Kidney epithelial cell (primary cell): ENCODE measurements around the gene CRISPLD2. TPM values are rescaled to one million over a fixed set of nuclear protein-coding genes. Genes with fewer than 3 reads are reported as not detected.

Source experiments
- DNase-seq: peaks from one replicate; pipeline ENCODE4 v3.0.0-alpha.2; 2010; ENCODE audit warnings: low read depth
- H3K27me3 ChIP-seq: 2 replicates; pipeline ENCODE4 v1.6.0; 2011; ENCODE audit warnings: low read length; ENCODE audit not compliant: control insufficient read depth, insufficient read depth
- H3K36me3 ChIP-seq: 2 replicates; pipeline ENCODE4 v1.5.1; 2011; ENCODE audit warnings: low read length; ENCODE audit not compliant: control insufficient read depth, insufficient read depth
- H3K4me3 ChIP-seq: 2 replicates; pipeline ENCODE4 v1.5.1; 2011; ENCODE audit warnings: low read depth, mild to moderate bottlenecking, control low read depth, low read length
- total RNA-seq: library from RNA; depleted of rRNA; stranded (reverse); fragments of >200 nt; gene quantifications from 2 replicates; pipeline ENCODE4 v1.2.3, GENCODE V29; 2015
- TF ChIP-seq, protein P1 (sequence below): IDR thresholded peaks from 2 replicates; pipeline ENCODE4 v1.5.1; 2011; ENCODE audit warnings: mild to moderate bottlenecking, moderate library complexity, low read length, control low read depth, inconsistent platforms; ENCODE audit not compliant: insufficient read depth, poor library complexity, severe bottlenecking

Gene CRISPLD2
- total RNA-seq, 1 donor from 2014 or later: 2.5 TPM

DNA sequence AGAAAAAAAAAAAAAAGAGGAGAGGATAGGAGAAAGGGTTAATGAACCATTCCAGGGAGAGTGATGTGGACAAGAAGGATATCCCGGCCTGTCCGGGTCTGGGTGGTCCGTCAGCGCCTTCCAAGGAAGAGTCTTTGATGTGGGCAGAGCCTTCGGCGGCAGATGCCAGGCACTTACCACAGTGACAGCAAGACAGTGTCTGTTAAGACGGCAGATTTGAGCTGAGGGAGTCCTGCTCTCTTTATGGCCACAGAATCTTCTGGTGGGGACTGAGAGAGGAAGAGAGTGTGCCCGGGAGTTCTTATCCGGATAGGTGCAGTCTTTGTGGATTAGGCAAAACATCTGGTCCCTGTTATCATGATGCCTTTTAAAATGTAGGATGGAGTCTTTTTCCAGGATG is 96.4 kb downstream of the CRISPLD2 start:
- Histone ChIP-seq H3K27me3 (peaks cover 21% of the 10 kb centered on the region), H3K36me3 (no peaks in the 10 kb centered on the region), H3K4me3 (no peak overlapping the region)
- DNase-seq: no peak
- TF ChIP-seq, protein P1, sequence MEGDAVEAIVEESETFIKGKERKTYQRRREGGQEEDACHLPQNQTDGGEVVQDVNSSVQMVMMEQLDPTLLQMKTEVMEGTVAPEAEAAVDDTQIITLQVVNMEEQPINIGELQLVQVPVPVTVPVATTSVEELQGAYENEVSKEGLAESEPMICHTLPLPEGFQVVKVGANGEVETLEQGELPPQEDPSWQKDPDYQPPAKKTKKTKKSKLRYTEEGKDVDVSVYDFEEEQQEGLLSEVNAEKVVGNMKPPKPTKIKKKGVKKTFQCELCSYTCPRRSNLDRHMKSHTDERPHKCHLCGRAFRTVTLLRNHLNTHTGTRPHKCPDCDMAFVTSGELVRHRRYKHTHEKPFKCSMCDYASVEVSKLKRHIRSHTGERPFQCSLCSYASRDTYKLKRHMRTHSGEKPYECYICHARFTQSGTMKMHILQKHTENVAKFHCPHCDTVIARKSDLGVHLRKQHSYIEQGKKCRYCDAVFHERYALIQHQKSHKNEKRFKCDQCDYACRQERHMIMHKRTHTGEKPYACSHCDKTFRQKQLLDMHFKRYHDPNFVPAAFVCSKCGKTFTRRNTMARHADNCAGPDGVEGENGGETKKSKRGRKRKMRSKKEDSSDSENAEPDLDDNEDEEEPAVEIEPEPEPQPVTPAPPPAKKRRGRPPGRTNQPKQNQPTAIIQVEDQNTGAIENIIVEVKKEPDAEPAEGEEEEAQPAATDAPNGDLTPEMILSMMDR: no peak

DNA sequence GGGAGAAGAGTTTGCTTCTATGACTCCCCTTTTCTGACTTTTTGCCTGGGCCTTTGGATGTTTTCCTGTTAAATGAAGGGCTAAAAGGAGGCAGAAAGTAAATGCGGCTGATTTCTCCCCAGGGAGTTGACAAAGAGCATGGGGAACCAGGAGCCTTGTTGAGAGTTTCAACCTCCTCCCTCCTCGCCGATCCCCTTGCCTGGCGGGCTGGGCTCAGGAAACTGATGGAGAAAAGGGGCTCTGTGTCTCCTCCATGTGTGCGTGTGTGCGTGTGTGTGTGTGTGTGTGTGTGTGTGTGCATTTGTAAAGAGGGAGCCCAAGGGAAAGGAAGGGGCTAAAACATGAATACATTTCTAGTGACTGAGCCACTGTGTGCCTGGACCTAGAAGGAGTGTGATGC is 97.1 kb downstream of the CRISPLD2 start:
- TF ChIP-seq, protein P1: no peak
- no peak for DNase-seq
- peaks cover 21% of the 10 kb centered on the region for H3K27me3 ChIP-seq
- H3K4me3 ChIP-seq: no peak overlapping the region
- no peaks in the 10 kb centered on the region for H3K36me3 ChIP-seq

DNA sequence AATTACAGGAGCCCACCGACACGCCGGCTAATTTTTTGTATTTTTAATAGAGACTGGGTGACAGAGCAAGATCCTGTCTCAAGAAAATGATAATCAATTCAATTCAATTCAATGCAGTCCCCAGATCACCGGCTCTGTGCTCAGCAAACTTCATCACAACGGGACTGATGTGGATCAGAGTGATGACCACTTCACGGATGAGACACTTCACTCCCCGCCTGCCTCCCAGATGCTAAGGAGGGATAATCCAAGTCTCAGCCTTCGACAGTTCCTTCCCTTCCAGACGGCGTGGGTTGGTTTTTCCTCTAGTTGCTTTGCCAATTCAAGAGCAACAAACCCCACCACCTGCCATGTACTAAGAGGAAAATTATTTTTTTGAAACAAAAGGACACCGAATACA is 97.7 kb downstream of the CRISPLD2 start:
- peaks cover 21% of the 10 kb centered on the region for H3K27me3 ChIP-seq
- TF ChIP-seq, protein P1: no peak
- H3K4me3 ChIP-seq: no peak overlapping the region
- H3K36me3 ChIP-seq: no peaks in the 10 kb centered on the region
- DNase-seq: no peak

DNA sequence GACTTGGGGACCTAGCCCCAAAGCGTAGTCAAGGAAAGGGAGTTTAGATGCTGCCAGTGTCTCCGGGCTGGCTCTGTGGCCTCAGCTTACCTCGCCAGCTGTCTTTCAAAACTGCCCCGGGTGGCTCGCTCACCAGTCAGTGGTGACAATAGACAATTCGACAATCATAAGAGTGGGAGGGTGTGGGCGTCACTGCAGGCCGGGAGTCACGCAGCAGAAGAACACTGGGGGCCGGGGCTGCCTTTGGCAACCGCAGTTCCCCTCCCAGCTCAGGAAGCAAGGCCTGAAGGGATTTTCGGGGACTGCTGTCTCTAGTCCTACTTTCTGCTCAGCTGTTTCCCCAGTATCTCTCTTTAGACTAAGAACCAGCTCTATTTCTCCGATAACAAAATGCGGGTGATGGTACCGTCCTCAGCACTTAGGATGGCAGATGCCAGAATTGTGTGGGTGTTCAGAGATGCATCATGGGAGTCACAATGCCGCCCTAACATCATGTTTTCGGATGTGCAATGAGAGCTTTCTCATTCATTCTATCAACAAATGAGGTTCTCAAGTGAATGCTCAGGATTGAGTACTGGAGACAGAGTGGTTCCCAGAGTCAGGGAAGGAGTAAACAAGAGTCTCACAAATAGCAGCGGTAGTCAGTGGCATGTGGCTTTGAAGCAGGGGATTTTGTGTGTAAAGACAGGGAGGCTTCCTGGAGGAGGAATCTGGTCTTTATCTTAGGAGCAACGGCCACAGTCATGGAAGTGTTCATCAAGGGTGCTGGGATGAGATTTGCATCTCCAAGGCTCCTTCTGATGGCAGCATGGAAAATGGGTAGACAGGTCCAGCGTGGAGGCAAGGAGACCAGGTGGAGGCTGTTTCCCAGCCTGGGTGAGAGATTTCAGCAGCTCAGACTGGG is 98.5 kb downstream of the CRISPLD2 start:
- no peak for DNase-seq
- TF ChIP-seq, protein P1: no peak
- H3K27me3 ChIP-seq: peaks cover 19% of the 10 kb centered on the region
- H3K4me3 ChIP-seq: no peak overlapping the region
- no peaks in the 10 kb centered on the region for H3K36me3 ChIP-seq

DNA sequence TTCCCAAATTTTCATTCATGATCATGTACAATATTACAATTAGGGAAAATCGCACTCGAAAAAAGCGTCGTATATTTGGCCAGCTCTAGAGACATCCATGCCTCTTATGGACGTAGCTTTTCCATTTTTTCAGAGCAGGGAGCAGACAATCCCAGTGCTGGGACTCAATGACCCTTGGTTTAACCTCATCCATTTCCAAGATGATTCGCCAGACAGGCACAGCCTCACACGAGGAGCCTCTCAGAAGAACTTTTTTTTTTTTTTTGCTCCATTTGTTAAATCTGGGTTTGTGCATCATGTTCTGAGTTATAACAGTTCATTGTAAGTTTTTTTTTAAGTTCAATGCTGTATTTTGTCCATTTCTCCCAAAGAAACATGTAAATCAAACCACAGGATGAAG is 99.5 kb downstream of the CRISPLD2 start:
- DNase-seq: no peak
- peaks cover 18% of the 10 kb centered on the region for H3K27me3 ChIP-seq
- H3K4me3 ChIP-seq: no peak overlapping the region
- no peaks in the 10 kb centered on the region for H3K36me3 ChIP-seq
- TF ChIP-seq, protein P1: no peak
